ENCODE data around the gene ABHD11. TPM values are rescaled to one million over a fixed set of nuclear protein-coding genes. Genes with fewer than 3 reads are reported as not detected.

ABHD11 gene
- total and polyA plus RNA-seq, 9 of the 15 experiments (the other 6 are each of a cell fraction or from before 2014, with no cell fraction given): 7.7 to 44.2 (median 18.9) TPM

DNA sequence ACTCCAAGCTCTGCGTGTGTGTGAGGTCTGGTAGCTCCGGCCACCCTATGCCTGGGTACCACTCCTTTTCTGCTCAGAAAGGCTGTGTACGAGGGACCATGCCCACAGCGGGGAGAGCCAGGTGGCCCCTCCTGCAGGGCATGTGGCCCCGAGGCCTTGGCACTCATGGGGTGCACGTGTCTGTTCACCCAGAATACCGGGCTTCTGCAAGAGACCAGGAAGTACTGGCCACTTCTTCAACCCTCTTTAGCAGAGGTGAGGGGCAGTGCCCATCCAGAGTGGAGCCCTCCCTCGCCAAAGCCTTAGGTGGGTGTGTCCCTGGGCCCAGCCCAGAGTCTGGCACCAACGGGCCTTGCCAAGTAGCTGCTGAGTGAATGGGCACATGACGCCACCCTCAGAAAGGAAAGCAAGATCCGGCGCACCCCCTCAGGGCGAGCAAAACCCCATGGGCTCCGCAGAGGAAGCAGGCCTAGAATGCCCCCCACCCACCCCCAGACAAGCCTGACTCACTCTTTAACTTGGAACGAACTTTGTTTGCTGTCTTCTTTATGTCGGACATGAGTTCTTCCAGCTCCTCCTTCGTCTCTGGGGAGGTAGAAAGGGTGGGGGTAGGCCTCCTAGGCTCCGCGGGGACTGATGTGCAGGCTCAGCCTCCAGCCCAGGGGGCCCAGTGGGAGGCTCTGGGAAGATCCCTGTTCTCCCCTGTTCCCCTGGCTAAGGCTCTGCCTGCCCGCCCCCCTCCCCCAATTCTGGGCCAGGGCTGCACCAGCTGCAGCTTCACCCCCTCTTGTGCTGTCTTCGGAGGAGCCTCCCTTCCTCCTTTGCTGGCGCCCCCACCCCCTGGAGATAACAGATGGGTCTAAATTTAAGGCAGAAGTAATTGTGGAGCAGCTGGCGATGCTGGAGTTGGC is 33.7 kb downstream of the ABHD11 start (continued):
- TF ChIP-seq RBFOX2 (IDR thresholded peaks at IDR 0.05; ENCODE audit: low read depth, low read length) (peak; percentile 3; the same call in 1 of the 2 replicates), ZNF280B (CRISPR knock-in tag; IDR thresholded peaks at IDR 0.05) (no peak), MAX (CRISPR knock-in tag; IDR thresholded peaks at IDR 0.05) (peak; percentile 10; the same call in 1 of the 2 replicates), POLR2G (IDR thresholded peaks at IDR 0.05; ENCODE audit: low read depth, low read length) (peak; percentile 8; the same call in 1 of the 2 replicates)

Data from K562 (cell line).